Left renal cortex interstitium (tissue), 4 donors: ENCODE measurements around the gene MAGI1. TPM values are rescaled to one million over a fixed set of nuclear protein-coding genes. Genes with fewer than 3 reads are reported as not detected.
"Not testable (repeated sequence)": the region's sequence is repeated elsewhere in the genome, so short reads cannot be mapped to it uniquely, and the experiment has no call there.

Source experiments
- DNase-seq, 4 donors: peaks; one replicate each; pipeline ENCODE4 v3.0.0-alpha.2; 2013; ENCODE audit warnings: low read depth in 4 of 4, low spot score in 2 of 4, missing footprints in 1 of 4
- polyA plus RNA-seq, 4 donors: library from polyadenylated mRNA; unstranded; fragments of 120-200 nt; gene quantifications; one replicate each; pipeline ENCODE4 v1.2.1, GENCODE V29; 2013; ENCODE audit not compliant: insufficient read length in 4 of 4

MAGI1 gene
- polyA plus RNA-seq, 4 donors, result 26.2 to 34.5 (median 28.6) TPM

DNA sequence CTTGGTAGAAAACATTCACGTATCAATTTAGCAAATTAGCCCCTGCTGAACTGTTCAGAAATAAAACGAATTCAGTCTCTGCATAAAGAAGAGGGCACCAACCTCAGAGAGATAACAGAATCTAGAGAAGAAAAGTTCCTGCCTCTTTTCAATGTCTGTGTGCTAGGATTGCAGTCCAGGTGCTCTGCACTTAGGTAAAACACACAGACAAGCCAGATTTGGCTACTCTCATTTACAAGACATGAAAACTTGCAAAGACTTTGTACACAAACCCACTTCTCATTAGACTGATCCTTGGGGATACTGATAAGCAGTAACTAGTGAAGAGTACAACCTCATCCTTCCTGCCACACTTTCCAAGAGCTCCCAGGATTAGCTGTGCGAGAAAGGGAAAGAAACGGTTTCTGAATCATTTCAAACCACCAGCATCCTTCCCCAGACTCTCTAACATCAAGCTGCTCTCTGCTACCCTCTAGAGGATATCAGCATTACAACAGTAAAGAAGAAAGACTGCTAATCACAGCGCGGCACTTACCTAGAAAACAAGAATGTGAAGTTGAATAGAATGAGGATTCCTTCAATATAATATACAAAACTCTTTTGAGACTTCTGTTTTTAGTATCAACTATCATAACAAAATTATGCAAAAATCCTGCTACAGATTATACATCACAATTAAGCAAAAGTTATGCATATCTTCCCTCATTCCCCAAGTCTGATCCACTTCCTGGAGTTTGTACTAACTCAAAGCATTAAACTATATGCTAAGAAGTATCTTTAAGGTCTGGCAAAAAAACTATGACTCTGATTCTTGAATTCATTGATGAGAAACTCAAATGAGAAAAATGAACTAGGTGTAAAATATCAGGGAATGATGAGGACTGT, 306.4 kb downstream of the MAGI1 start:
- DNase-seq, result peak in 3 of 4 donors; percentile 44 to 77 (median 54)

DNA sequence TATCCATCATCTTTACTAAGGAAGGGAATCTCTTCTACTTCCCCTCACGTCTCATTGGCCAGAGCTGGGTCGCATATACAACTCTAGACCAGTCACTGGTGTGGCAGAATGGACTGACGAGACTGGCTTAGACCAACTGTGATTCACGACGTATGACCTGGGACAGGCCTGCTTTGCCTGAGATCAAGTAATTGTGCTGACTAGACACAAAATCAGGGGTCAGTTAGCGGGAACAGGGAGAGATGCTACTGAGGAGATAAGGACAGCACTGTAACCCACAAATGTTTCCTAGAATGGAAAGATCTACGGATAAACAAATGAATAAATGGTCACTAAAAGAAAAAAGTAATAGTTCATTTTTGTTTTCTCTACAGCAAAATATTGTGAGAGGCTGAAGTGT, 308.3 kb downstream of the MAGI1 start:
- no peak for DNase-seq

DNA sequence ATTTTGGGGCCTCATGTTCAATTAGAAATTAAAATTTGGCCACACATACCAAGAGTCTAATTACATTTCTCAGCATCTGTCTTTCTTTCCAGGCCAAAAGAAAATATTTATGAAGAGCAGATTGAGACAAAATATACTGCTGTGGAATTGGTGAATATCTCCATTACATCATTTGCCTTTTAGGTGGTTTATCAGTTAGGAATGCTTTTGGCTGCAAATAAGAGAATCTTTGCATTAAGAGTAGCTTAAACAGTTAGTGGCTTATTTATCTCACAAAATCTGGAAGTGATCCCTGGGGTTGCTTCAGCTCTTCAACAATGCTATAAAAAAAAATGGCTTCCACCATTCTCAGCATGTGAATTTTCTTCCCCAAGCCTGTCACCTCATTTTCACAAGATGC, 308.7 kb downstream of the MAGI1 start:
- no peak for DNase-seq

DNA sequence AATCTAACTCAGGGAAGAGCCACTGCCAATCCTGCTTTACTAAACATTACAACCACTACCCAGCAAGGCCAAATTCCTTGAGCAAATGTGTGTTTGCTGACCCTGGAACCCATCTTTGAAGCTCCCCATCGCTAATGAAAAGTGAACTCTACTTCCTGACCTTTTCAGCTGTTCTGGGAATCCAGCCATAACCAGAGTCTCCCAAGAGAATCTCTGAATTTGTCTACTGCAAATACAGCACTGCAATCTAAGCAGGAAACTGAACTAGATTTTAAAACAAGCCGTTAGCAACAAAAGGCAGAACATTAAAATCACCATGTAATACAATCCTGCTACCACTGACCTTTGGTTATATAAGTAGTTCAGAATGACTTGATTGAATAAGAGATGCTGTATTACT, 309.2 kb downstream of the MAGI1 start:
- DNase-seq, result peak in 2 of 4 donors; percentile 58 to 69

DNA sequence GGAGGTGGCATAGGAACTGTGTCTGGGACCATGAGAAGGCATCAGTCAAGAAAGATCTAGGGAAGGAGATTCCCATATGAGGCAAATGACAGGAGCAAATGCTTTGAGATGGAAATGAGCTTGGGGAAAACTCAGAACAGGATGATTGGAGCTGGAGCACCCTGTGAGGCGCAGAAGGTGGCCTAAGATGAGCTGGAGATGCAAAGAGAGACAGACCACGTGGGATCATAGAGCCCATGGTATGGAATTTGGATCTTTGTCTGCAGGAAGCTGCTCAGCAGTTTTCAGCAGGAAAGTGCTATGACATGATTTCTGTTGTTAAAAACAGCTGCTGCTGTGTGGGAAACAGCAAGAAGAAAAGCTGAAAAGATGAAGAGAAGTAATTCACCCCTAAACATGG, 310.6 kb downstream of the MAGI1 start:
- no peak for DNase-seq

DNA sequence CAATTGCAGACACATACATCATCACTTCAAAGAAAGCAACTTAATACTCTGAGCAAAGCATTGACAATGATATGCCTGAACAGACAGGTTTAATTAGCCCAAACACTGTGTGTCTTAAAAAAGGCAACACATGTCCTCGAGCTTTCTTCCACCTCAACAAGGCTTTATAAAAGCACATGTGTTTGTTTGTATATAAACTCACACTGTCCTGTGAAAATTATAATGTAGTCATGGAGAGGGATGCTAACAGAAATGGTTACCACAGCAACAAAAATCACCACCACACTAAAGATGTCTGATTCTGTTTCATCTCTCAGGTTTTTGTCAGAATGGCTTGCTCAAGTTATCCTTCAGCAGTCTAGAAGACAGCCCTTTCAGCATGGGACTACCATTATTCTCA, 314.7 kb downstream of the MAGI1 start:
- DNase-seq, result no peak

DNA sequence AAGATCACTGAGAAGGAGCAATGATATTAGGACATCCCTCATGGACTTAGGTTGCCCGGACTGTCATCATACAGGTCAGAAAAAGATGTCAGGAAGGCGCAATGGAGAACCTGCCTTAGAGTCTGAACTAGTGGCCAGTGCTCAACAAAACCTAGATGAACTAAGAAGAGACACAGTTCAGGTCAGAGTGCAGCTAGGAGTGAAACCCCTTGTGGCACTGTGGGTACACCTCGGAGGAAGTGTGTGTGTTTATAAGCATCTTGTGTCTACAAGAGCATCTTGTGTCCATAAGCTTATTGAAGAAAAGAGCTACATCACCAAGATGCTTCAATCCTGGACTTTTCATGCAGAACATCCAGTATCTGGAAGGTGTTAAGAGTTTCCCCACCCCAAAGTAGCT, 315.7 kb downstream of the MAGI1 start:
- no peak for DNase-seq

DNA sequence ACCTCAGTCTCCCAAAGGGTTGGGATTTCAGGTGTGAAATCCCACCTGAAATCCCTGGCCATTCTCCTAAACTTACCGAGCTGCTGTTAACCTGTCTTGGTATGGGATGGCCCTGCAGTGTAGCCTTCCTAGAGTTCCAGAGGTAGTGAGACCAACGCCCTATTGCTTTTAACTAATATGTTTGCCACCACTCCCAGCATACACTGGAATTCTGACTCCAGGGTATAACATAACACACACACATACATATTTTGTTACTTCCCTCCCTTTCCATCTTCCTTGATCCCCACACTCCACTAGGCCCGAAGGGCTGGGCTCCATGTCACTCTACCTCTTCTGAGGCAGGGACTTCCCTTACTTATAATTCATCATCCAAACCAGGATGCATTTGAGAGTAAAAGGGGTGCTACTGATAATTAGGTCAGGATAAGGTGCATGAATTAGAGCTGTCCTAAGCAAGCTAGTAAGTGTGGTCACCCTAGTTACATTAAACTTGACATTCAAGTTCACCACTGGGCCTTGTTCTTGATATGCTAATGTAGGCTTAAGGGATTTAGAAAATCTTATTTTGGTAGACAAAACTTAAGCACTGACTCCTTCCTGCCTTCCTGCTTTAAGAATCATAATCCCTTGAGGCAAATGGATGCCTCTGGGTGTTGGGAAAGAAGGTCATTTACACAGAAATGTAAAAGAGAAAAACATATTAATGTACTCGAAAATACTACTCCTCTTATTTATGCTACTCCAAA, 317.6 kb downstream of the MAGI1 start:
- no peak for DNase-seq

DNA sequence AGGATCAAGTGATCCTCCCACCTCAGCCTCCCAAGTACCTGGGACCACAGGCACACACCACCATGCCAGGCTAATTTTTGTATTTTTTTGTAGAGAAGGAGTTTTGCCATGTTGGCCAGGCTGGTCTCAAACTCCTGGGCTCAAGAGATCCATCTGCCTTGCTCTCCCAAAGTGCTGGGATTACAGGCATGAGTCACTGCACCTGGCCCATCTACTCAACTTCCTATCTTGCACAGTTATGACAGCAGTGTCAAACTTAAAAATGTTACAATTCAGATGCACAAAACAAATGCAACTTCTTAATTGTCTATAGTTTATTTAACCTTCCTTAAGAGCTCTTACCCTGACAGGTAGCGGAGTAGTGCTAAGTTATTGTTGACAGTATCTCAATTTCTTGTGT, 319.1 kb downstream of the MAGI1 start:
- not testable (repeated sequence) for DNase-seq

DNA sequence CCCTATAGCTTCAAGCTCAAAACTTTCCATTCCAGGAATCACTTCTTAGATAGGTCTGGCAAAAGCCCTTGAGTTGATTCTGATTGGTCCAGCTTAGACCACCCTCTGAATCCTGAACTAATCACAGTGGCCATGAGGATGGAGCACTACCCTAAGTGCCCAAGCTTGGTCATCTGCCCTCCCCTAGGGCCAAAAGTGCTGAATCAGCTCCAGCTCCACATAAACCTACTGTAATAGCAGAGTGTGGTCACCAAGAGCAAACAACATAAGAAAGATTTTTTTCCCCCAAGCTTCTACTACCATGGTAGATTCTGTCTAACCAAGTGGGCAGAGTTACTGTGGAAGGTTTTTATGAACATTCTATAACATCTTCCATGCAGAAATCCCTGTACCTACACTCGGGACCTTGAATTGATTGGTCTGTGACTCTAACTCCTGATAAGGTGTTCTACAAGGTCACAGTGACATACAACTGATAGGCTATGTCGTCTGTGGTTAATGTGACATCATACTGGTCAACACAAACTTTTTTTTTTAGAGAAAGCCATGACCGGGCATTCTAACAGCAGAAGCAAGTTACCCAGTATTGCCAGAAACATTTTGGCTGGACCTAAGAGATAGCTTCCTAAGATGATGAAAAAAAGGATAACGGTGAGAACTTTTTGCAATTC, 320.9 kb downstream of the MAGI1 start:
- no peak for DNase-seq

DNA sequence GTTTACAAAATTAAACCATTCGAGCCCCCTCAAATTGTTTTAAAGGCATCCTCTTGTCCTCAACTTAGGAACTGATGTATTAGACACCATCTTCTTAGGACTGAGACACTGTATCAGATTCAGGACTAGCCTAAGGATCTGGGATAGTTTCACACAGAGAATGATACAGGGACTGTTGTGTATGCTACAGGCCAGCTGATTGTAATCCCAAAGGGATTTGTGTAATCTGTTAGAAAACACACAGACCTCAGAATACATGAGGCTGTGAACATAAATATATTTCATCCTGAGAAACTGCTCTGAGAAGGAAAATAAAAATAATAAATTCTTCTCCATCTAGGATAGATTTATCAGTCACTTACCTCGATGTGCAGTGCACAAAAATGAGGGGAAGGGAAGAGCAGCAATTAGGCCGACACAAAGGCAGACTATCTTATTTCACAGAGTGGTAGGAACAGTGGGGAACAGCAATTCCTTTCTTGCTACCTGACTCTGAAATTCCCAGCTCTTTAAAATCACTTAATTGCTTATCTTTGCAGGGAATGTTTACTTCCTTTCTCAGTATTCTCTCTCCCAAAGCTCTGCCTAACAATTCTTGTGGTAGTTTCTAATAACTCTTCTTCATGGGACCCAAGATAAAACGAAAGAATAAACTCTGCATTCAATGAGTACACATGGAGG, 322.5 kb downstream of the MAGI1 start:
- no peak for DNase-seq

DNA sequence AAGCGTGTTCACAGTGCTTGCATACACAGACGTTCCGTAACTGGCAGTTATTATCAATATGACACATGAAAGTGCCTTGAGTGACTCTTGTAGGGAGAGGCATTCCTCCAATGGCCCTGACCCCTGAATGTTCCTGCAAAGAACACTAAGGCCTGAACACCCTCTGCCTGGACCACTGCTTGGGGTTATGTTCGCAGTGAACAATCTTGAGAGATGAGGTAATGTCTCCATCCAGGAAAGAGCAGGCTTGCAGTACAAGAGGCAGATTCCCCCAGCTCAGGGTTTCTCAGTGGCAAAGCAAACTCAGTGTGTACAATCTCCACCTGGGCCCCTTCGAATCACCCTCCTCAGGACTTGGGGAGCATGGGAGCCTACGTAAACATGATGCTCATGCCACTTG, 324.6 kb downstream of the MAGI1 start:
- DNase-seq, result no peak

DNA sequence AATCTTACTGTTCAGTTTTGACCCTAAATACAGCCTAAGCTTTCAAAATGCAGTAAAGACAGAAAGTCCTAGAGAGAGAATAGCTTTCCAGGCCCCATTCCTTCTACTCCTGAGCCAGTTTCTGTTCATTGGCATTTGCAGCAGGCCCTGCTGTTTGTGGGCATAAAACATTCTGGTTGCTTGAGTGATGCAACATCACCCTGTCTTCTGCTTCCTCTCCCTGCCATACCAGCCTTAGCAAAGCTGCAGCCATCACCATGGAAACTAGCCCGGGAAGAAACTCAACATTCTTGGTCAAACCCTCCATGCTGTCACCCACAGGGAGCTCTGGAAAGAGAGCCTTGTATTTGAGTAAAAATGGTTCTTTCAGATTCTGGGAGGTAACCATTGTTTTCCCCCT, 325.7 kb downstream of the MAGI1 start:
- DNase-seq, result no peak

DNA sequence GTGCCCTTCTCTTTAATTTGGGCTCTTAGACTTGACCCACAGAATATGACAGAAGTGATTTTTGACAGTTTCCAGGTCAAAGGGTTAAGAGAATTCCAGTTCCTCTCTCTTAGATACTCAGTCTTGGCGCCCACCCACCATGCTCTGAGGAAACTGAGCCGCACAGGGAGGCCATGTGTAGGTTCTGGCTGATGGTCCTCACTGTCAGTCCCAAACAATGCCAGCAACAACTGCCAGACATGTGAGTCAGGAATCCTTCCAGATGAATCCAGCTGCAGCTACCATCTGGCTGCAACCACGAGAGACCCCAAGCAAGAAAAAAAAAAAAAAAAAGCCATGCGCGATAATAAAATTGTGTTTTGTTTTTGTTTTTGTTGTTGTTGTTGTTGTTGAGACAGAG, 326.6 kb downstream of the MAGI1 start:
- DNase-seq, result no peak

DNA sequence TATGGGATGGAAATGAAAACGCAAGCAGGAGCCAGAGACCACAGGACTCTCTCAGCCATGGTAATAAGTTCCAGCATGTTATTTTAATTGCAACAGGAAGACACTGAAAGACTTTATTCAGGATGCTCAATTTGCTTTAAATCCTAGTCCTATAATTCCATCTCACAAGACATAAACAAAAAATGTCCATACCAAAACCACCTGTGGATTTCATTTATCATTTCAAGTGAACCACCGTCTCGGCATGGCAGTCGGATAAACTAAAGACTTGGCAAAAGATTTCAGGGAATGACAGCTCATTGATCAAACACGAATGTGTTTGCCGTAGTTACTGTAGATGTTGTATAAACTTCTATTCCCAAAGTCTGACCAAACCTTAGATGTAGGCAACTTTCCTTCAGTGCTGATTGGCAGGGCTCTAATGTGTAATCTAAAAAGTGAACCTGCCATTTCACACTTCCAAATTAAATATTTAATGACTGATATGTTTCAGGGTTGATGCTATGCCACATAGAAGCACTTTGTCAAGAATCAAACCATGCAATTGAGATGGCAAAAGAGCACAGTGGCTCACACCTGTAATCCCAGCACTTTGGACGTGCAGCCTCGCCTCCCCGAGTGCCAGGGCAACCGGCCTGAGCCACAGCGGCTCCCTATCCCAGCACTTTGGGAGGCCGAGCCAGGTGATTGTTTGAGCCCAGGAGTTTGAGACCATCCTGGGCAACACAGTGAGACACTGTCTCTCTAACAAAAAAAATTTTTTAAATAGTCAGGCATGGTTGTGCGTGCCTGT, 331.7 kb downstream of the MAGI1 start:
- DNase-seq, result no peak

DNA sequence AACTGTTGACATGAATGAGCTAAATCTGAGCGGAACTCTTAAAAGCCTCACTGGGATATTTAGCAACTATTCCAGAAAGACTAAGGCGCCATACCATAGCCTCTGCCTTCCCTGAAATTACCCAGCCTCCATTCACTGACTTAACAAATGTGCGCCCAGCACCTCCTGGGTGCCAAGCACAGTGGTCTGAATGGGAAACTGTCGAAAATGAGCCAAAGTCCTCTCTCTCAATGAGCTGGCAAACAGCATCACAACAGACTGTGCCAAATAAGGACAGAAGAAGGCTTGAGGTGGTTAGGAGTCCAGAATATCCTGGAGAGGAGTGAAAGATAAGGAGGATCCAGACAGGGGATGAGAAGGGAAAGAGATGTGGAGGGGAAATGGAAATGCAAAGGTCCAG, 332.4 kb downstream of the MAGI1 start:
- DNase-seq, result no peak

DNA sequence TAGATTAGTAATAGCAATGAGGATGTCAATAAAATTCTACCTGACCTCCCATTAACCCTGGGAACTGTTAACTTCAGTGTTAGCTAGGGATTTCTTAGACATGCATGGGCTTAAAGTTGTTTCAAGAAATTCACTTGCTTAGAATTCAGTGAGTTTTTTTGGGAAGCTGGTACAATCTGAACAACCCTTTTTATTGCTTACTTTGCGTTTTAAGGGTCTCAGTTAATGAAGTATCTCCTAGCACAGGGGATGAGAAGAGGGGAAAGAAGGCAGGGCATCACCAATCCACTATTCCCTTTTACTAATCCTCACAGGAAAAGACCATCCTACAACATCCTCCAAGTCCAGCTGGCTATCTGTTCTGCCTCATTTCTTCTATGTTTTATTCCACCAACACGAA, 334.9 kb downstream of the MAGI1 start:
- no peak for DNase-seq

DNA sequence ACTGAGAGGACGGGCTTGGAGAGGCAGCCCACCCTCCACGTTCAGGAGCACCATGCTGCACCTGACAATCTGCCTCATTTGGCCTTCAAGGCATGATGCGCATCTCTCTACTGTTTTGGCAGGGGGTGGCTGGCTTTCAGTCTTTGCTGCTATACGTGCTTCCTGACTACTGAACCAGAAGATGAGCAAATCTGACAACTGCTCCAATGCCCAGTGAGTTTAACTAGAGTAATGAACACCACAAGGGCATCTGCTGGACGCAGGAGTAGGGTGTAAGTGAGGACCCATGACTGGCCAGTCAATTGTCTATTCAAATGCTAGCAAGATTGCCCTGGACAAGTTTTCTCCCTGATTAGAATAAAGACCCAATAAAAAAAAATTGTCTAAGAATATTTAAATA, 335.7 kb downstream of the MAGI1 start:
- DNase-seq, result no peak

DNA sequence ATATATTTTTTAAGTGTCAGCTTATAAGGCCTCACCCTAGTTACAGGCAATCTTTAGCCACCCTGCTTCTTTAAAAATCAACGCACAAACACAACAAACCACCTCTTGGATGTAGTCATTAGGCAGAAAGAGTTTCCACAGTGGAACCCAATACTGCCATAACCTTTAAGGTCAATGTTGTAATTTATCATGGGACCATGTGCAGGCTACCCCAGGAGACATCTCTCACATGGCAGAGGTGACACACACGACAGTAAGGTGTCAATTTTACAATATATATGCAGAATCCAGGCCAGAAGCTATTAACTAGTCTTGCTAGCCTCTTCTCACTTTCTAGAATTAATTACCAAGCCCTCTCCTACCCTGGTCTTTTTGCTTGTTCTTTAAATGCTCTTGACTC, 336.5 kb downstream of the MAGI1 start:
- DNase-seq, result peak in 1 of 4 donors; percentile 21

DNA sequence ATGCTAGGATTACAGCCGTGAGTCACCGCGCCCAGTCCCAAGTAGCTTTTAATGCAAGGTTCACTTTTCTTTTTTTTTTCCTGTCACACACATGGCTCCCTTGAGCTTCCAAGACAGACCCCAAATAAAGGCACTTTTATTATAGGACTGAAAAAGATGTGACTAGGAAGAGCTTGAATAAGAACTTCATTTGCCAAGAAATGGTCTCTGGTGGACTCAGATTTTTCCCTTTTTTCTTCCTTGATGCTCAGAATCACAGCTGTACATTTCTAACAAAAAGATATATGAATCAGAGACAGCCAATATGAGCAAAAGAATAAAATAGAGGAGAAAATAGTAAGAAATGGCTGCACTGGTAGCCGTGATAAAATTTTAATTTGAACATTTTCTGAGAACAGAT, 337.2 kb downstream of the MAGI1 start:
- no peak for DNase-seq
